Activated naive CD4-positive, alpha-beta T cell treated with anti-CD3 and anti-CD28 coated beads, Interleukin-2, amount 50 U/mL, for 24 hours (primary cell): ENCODE measurements around the gene DRGX.

Experiments
- H3K27ac Mint-ChIP-seq: one replicate; pipeline ENCODE4 v1.8.0; 2021; ENCODE audit warnings: mild to moderate bottlenecking, mixed read lengths
- H3K27me3 Mint-ChIP-seq: one replicate; pipeline ENCODE4 v1.8.0; 2021; ENCODE audit warnings: mixed read lengths
- H3K36me3 Mint-ChIP-seq: one replicate; pipeline ENCODE4 v1.8.0; 2021; ENCODE audit warnings: mixed read lengths
- H3K4me1 Mint-ChIP-seq: one replicate; pipeline ENCODE4 v1.8.0; 2021; ENCODE audit warnings: mixed read lengths
- H3K4me3 Mint-ChIP-seq: one replicate; pipeline ENCODE4 v1.8.0; 2021; ENCODE audit warnings: mild to moderate bottlenecking, mixed read lengths
- H3K9me3 Mint-ChIP-seq: one replicate; pipeline ENCODE4 v1.8.0; 2021; ENCODE audit warnings: mixed read lengths

DRGX gene

GRCh38 chr10:49361735-49362568, 33.9 kb downstream of the DRGX start:
- H3K9me3 Mint-ChIP-seq = no peaks in the 10 kb centered on the region
- no peaks in the 10 kb centered on the region for H3K4me1 Mint-ChIP-seq
- no peak overlapping the region for H3K4me3 Mint-ChIP-seq
- no peak overlapping the region for H3K27ac Mint-ChIP-seq
- H3K27me3 Mint-ChIP-seq = peaks cover 4% of the 10 kb centered on the region
- H3K36me3 Mint-ChIP-seq = no peaks in the 10 kb centered on the region

DNA sequence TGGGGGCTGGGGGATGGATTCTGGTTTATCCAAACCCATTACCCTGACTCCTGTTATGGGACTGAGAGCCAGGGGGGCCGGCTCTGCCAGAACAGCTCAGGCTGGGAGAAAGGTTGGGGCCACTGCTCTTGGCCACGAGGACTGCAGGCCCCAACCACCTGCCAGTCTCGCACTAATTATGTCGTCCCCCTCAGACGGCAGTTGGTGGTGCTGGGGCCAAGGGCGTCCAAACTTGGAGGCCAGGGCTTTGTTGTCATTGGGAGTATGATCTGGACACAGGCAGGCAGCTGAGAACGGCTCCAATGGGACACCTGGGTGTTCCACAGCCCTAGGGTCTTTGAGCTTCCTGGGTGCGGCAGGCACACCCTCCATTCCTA, 34.7 kb downstream of the DRGX start:
- no peak overlapping the region for H3K4me3 Mint-ChIP-seq
- no peaks in the 10 kb centered on the region for H3K9me3 Mint-ChIP-seq
- no peak overlapping the region for H3K27ac Mint-ChIP-seq
- no peaks in the 10 kb centered on the region for H3K36me3 Mint-ChIP-seq
- peaks cover 4% of the 10 kb centered on the region for H3K27me3 Mint-ChIP-seq
- H3K4me1 Mint-ChIP-seq = no peaks in the 10 kb centered on the region

GRCh38 chr10:49360271-49361177, 35.4 kb downstream of the DRGX start:
- H3K4me1 Mint-ChIP-seq = no peaks in the 10 kb centered on the region
- no peak overlapping the region for H3K27ac Mint-ChIP-seq
- no peak overlapping the region for H3K4me3 Mint-ChIP-seq
- H3K9me3 Mint-ChIP-seq = peaks cover 4% of the 10 kb centered on the region
- H3K36me3 Mint-ChIP-seq = no peaks in the 10 kb centered on the region
- peaks cover 4% of the 10 kb centered on the region for H3K27me3 Mint-ChIP-seq

GRCh38 chr10:49359349-49360270, 36.3 kb downstream of the DRGX start:
- no peaks in the 10 kb centered on the region for H3K36me3 Mint-ChIP-seq
- peaks cover 6% of the 10 kb centered on the region for H3K27me3 Mint-ChIP-seq
- H3K4me3 Mint-ChIP-seq = no peak overlapping the region
- no peaks in the 10 kb centered on the region for H3K4me1 Mint-ChIP-seq
- H3K27ac Mint-ChIP-seq = no peak overlapping the region
- peaks cover 4% of the 10 kb centered on the region for H3K9me3 Mint-ChIP-seq

DNA sequence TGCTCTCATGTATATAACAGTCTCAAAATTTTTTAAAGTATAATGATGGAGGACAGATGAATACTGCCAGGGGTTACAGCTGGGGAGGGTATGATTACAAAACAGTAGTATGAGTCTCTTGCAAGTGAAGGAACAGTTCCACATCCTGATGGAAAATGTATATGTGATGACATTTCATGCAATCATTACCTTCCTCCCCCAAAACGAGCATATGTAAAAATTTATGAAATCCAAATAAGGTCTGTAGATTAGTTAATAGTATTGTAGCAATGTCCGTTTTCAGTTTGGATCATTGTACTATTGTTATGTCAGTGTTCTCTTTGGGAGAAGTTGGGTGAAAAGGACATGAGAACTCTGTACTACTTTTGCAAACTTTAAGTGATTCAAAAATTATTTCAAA, 38.0 kb downstream of the DRGX start:
- peaks cover 4% of the 10 kb centered on the region for H3K9me3 Mint-ChIP-seq
- no peaks in the 10 kb centered on the region for H3K4me1 Mint-ChIP-seq
- H3K4me3 Mint-ChIP-seq = no peak overlapping the region
- no peaks in the 10 kb centered on the region for H3K36me3 Mint-ChIP-seq
- H3K27me3 Mint-ChIP-seq = peaks cover 6% of the 10 kb centered on the region
- H3K27ac Mint-ChIP-seq = no peak overlapping the region

DNA sequence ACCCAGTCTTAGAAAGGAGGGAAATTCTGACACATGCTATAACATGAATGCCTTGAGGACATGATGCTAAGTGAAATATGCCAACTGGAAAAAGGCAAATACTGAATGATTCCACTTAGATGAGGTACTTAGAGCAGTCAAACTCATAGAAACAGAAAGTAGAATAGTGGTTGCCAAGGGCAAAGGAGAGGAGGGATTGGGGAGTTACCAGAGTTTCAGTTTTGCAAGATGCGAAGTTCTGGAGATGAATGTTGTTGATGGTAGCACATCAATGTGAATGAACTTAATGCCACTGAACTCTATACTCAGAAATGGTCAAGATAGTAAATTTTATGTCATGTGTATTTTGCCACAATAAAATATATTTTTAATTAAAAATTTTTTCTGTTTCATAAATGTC, 38.9 kb downstream of the DRGX start:
- Mint-ChIP-seq H3K27me3 (peaks cover 6% of the 10 kb centered on the region), H3K27ac (no peak overlapping the region), H3K9me3 (peaks cover 4% of the 10 kb centered on the region), H3K4me3 (no peak overlapping the region), H3K36me3 (no peaks in the 10 kb centered on the region), H3K4me1 (no peaks in the 10 kb centered on the region)

DNA sequence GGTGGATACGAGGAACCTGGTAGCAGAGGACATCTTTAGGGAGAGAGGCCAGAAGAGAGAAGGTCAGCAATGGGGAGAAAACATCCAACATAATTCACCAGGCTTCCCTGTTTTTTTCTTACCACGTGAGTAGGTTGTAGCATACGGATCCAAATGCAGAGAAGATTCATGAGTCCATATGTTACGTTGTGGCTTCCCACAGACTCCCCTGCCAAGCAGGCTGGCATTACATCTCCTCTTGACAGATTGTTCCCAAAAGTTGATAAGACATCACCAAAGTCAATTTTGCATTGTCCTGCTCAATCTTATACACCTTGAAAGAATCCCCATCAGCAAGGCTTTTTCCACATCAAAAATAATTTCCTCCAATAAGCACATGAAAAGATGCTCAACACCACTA, 39.7 kb downstream of the DRGX start:
- Mint-ChIP-seq H3K9me3 (peaks cover 4% of the 10 kb centered on the region), H3K27ac (no peak overlapping the region), H3K4me1 (no peaks in the 10 kb centered on the region), H3K4me3 (no peak overlapping the region), H3K27me3 (peaks cover 7% of the 10 kb centered on the region), H3K36me3 (no peaks in the 10 kb centered on the region)

- H3K36me3 Mint-ChIP-seq = no peaks in the 10 kb centered on the region
- no peaks in the 10 kb centered on the region for H3K4me1 Mint-ChIP-seq
- H3K27me3 Mint-ChIP-seq = peaks cover 7% of the 10 kb centered on the region
- H3K4me3 Mint-ChIP-seq = no peak overlapping the region
- peaks cover 4% of the 10 kb centered on the region for H3K9me3 Mint-ChIP-seq
- H3K27ac Mint-ChIP-seq = no peak overlapping the region
Measured at GRCh38 chr10:49355221-49355620, 40.7 kb downstream of the DRGX start.

DNA sequence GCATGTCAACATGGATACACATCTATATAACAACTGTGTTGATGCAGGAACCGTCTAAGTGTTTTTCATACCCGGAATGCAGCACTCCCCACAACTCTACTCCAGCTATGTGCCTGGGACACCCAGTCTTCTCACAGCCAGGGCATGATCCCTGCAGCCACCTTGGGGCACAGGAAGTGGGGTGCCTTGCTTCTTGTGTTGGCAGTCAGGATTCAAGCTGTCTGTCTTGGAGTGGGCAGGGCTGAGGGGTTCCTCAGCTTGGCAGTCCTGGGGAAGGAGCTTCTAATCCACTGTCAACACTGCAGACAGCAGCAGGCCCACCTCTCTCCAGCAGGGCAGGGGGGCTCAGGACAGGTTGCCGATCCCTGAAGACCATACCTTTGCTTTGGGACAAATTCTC, 41.3 kb downstream of the DRGX start:
- Mint-ChIP-seq H3K36me3 (no peaks in the 10 kb centered on the region), H3K27ac (no peak overlapping the region), H3K4me3 (no peak overlapping the region), H3K9me3 (peaks cover 4% of the 10 kb centered on the region), H3K27me3 (peaks cover 7% of the 10 kb centered on the region), H3K4me1 (no peaks in the 10 kb centered on the region)

DNA sequence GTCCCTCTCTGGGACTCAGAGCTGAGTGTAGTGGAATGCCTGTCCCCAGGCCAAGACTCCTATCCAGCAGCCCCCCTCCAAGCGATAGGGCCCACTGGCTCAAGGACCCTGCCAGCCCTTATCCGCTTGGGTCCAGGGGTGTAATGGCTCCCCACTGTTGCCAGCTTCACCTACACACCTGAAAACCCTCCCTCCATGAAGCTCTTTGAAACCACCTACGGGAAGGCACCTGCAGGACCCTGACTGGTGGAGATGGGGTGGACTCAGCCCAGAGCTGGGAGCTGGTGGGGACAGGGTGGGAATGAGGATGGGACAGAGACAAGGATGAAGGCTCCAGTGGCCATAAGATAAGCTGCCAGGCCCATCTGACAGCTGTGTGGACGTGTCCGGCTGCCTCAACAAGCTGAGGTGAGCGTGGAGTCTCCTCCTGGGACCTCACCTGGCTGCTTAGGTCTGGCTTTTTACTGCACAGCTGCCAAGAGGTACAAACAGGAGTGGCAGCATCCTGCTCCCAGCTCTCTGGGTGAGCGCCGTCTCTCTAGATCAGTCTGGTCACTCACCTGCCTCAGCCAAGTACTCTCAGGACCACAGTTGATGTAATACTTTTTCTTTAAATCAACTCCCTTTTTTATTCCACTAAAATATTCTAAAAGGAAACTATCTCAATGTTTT, 41.9 kb downstream of the DRGX start:
- H3K27ac Mint-ChIP-seq = no peak overlapping the region
- H3K36me3 Mint-ChIP-seq = no peaks in the 10 kb centered on the region
- H3K4me3 Mint-ChIP-seq = no peak overlapping the region
- H3K27me3 Mint-ChIP-seq = peaks cover 6% of the 10 kb centered on the region
- H3K9me3 Mint-ChIP-seq = peaks cover 7% of the 10 kb centered on the region
- H3K4me1 Mint-ChIP-seq = no peaks in the 10 kb centered on the region

DNA sequence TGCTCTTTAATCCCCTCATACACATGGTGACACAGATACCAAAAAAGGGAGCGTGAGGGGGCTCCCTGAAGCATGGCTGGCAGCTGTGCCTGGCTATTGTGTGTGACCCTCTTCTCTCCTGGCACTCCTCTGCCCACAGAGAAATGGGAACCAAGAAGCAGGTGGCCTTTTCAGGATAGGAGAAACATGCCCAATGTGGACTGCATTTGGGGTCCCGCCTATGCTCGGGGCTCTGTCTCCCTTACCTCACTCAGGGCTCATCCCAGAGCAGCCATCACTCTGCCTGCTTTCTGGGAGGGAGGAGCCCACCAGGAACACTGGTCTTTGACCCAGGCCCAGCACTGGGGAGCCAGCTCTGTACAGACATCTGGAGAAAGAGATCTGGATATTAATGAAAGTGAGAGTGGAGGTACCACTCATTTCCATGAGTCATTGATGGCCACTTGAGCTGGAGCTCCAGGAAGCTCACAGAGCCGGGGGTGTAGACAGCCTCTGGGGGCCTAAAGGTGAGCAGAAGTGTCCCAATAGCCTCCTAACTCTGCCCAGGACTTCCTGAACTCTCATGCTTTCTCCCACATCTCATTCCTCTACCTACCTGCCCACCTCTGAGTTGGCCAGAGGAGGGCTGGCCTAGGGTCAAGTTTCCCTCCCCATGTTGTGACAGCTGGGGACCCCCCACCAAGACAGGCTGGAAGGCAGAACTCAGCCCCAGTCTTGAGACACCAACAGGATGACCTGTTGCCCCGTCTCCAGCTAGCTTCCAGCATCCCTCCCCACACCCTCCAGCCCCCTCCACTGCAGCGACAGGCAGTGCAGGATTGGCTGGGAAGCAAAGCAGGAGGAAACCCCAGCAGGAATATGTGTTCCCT, 42.6 kb downstream of the DRGX start:
- no peak overlapping the region for H3K27ac Mint-ChIP-seq
- H3K9me3 Mint-ChIP-seq = peaks cover 8% of the 10 kb centered on the region
- H3K4me1 Mint-ChIP-seq = no peaks in the 10 kb centered on the region
- peaks cover 5% of the 10 kb centered on the region for H3K27me3 Mint-ChIP-seq
- H3K4me3 Mint-ChIP-seq = no peak overlapping the region
- H3K36me3 Mint-ChIP-seq = no peaks in the 10 kb centered on the region

DNA sequence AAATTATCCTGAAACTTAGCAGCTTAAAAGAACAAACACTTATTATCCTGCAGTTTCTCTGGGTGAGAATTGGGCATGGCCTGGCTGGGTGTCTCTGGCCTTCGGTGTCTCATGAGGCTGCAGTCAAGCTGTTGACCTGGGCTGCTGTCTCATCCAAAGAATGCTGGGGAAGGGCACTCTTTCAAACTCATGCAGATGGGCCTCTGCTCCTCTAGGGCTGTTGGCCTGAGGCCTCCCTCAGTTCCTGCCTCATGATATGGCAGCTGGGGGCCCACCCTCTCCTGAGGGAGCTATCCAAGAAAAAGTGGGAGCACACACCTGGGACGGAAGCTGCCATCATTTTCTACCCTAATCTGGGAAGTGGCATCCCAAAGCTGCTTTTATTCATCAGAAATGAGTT, 43.6 kb downstream of the DRGX start:
- Mint-ChIP-seq H3K27me3 (peaks cover 3% of the 10 kb centered on the region), H3K4me3 (no peak overlapping the region), H3K27ac (no peak overlapping the region)

DNA sequence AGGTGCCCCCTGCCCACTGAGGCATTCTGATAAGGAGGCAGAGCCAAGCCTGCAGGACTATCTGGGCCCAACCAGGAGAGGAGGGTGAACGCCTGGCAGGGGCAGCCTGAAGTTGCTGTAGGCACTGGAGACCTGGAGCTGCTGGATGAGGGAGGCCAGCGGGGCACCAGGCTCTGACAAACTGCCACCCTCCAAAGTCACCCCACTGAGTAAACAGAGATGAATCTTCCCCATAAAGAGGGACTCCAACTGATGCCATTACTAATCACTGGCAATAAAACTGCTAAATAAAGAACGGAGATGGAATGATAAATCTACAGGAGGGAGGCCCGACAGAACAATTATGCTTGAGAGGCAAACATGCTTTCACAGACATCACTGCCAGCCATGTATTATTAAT, 44.2 kb downstream of the DRGX start:
- no peaks in the 10 kb centered on the region for H3K4me1 Mint-ChIP-seq
- H3K27me3 Mint-ChIP-seq = peaks cover 3% of the 10 kb centered on the region
- H3K4me3 Mint-ChIP-seq = no peak overlapping the region
- H3K27ac Mint-ChIP-seq = no peak overlapping the region
- peaks cover 8% of the 10 kb centered on the region for H3K9me3 Mint-ChIP-seq
- H3K36me3 Mint-ChIP-seq = no peaks in the 10 kb centered on the region

More for the DNA sequence above, 43.6 kb downstream of the DRGX start:
- H3K36me3 Mint-ChIP-seq = no peaks in the 10 kb centered on the region
- peaks cover 8% of the 10 kb centered on the region for H3K9me3 Mint-ChIP-seq
- H3K4me1 Mint-ChIP-seq = no peaks in the 10 kb centered on the region

GRCh38 chr10:49350846-49351532, 44.9 kb downstream of the DRGX start:
- H3K27ac Mint-ChIP-seq = no peak overlapping the region
- peaks cover 3% of the 10 kb centered on the region for H3K27me3 Mint-ChIP-seq
- H3K4me1 Mint-ChIP-seq = no peaks in the 10 kb centered on the region
- no peak overlapping the region for H3K4me3 Mint-ChIP-seq
- no peaks in the 10 kb centered on the region for H3K36me3 Mint-ChIP-seq
- peaks cover 7% of the 10 kb centered on the region for H3K9me3 Mint-ChIP-seq
